ENCODE results near the gene PPP6R2.

PPP6R2 gene

DNA sequence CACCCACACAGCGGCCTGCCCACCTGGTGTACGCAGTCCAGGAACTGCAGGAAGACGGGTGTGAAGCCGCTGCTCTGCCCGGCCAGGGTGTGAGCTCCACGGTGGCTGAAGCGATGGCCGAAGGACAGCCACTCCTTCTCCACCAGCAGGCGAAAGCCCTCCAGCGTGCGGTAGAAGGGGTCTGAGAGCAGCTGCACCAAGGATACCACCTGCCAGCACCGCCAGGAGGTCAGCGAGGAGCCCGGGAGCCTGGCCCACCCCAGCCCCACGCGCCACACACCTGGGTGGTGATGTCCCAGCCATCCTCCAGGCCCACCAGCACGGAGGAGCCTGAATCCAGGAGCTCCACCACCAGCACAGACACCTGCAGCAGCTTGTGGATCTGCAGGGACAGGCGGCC lies 112.1 kb downstream of the PPP6R2 start:
- H3K4me3 ChIP-seq (ENCODE audit: low read length): no peak overlapping the region
- TF ChIP-seq, protein P1, sequence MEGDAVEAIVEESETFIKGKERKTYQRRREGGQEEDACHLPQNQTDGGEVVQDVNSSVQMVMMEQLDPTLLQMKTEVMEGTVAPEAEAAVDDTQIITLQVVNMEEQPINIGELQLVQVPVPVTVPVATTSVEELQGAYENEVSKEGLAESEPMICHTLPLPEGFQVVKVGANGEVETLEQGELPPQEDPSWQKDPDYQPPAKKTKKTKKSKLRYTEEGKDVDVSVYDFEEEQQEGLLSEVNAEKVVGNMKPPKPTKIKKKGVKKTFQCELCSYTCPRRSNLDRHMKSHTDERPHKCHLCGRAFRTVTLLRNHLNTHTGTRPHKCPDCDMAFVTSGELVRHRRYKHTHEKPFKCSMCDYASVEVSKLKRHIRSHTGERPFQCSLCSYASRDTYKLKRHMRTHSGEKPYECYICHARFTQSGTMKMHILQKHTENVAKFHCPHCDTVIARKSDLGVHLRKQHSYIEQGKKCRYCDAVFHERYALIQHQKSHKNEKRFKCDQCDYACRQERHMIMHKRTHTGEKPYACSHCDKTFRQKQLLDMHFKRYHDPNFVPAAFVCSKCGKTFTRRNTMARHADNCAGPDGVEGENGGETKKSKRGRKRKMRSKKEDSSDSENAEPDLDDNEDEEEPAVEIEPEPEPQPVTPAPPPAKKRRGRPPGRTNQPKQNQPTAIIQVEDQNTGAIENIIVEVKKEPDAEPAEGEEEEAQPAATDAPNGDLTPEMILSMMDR (conservative IDR thresholded peaks at IDR 0.05; ENCODE audit: low read depth, low read length): no peak
- DNase-seq (ENCODE audit: low read depth): no peak

DNA sequence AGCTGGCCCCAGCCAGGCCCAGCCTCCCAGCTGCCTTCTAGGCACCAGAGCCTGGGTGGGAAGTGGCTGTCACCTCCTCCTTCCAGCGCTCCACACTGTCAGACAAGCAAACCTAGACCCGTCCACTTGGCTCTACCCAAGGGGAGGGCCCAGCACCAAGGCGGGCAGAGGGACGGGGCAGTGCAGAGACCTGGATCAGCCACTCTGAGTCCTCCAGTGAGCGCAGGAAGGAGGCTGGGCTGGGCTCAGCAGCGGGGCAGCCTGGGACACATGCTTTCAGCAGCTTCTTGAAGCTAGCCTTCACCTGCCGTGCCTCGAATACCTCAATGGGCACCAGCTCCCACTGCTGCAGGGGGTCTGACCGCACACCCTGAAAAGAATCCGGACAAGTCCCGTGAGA lies 112.9 kb downstream of the PPP6R2 start:
- H3K4me3 ChIP-seq (ENCODE audit: low read length): no peak overlapping the region
- TF ChIP-seq, protein P1 (conservative IDR thresholded peaks at IDR 0.05; ENCODE audit: low read depth, low read length): no peak
- no peak for DNase-seq (ENCODE audit: low read depth)

DNA sequence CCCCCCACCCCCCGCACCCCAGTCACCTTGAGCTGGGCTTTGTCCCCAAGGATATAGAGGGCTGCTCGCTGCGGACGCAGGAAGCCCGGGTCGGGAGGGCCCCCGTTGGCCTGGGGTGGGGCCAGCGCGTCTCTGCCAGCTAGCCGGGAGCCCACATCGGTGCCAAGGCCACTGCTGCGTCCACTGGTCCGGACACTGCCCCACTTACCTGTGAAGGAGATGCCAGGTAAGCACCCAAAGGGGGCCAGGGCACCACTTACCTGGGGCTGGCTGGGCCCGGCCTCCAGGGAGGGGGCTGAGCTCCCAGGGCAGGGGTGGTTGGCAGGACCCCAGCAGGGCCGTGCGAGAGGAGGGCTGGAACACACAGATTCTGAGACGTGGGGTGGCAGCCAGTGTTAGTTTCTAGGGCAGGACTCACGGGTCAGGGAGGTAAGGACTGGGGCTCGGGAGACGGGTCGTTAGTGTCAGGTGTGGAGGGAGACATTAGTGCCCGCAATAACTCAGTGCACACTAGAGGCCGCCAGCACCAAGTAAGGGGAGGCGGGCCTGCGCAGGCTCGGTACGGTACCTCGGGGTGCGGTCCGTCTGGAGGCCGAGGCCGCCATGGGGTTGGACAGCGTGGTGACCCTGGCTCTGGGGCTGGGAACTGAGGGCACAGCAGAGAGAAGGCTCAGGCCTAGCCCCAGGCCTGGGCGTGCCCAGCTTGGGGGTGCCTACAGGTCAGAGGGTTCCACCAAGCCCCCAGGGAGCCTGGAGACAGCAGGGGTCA lies 113.5 kb downstream of the PPP6R2 start:
- TF ChIP-seq, protein P1 (conservative IDR thresholded peaks at IDR 0.05; ENCODE audit: low read depth, low read length): peak; percentile 26
- DNase-seq (ENCODE audit: low read depth): no peak
- no peak overlapping the region for H3K4me3 ChIP-seq (ENCODE audit: low read length)

DNA sequence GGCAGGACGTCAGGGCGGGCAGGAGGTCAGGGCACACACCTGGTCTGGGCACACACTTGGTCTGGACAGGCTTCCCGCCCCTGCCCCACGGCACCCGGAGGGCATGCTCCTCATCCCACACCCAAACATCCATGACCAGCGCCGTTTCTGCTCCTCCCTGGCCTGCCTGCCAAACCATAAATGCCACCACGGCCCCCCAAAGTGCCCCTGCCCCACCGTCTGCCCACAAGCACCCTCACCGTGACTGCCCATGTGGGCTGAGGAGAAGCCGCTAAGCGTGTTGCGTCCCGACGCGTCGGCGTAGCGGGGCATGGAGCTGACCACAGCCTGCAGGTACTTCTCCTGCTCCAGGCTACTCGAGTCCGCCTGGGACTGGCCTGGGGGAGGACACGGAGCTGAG lies 115.9 kb downstream of the PPP6R2 start:
- TF ChIP-seq, protein P1 (conservative IDR thresholded peaks at IDR 0.05; ENCODE audit: low read depth, low read length): no peak
- H3K4me3 ChIP-seq (ENCODE audit: low read length): no peak overlapping the region
- no peak for DNase-seq (ENCODE audit: low read depth)

DNA sequence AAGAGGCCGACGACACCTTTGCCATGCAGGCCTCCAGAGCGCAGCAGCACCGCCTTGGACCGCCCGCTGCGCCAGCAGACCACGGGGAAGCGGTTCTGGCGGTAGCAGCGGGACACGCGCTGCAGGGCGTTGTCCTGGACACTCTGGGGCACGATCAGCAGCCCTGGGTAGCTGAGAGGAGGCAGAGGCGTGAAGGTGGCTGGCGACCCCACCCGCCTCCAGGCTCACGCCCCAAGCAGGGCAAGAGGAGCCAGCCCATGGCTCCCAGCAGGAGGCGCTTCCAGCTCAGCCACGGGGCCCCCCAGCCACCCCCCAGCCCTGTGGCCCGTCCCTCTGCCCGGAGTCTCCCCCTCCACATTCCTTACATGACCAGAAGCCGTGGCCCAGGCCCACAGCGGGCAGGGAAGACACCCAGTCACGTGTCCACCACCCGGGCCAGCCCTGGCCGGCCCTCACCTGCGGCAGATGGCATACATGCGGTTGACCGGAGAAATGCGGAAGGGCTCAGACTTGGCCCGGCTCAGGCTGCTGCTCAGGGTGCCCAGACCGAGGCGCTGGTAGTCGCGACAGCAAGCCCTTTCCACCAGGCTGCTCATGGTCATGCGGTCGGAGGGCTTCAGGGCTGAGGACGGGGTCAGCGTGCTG lies 116.5 kb downstream of the PPP6R2 start:
- TF ChIP-seq, protein P1 (conservative IDR thresholded peaks at IDR 0.05; ENCODE audit: low read depth, low read length): no peak
- H3K4me3 ChIP-seq (ENCODE audit: low read length): no peak overlapping the region
- no peak for DNase-seq (ENCODE audit: low read depth)

DNA sequence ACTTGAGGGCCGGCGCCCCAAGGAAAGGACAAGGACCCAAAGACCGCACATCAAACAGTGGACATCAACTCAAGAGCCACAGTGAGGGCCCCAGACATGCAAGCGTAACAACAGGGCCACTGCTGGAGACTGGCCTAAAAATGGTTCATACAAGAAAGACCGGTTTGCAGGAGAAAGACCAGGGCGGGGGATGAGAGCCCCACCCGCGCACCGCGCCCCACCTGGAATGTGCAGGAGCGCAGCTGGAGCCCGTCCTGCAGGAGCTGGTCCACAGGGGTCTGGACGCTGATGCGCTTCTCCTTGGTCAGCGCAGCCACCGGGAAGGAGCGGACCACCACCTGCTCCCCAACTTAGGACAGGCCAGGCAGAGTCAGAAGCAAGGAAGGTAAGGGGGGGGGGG lies 117.8 kb downstream of the PPP6R2 start:
- TF ChIP-seq, protein P1 (conservative IDR thresholded peaks at IDR 0.05; ENCODE audit: low read depth, low read length): no peak
- no peak overlapping the region for H3K4me3 ChIP-seq (ENCODE audit: low read length)
- DNase-seq (ENCODE audit: low read depth): no peak

DNA sequence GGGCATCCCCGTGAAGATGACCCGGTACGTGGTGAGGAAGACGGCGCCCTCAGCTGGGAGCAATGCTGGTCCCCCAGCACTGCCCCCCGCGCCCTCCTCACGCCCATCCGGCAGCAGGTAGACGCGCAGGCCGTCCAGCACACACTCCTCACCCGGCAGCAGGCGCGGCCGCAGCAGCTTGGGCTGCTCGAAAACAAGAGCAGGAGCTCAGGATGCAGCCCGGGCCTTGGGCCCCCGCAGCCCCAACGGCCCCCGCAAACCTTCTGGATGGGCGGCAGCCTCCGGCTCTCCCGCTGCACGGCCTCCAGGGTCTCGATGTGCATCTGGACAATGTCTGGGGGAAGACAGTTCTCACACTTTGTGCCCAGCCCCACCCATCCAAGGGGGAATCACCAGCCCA lies 118.4 kb downstream of the PPP6R2 start:
- H3K4me3 ChIP-seq (ENCODE audit: low read length): no peak overlapping the region
- DNase-seq (ENCODE audit: low read depth): no peak
- TF ChIP-seq, protein P1 (conservative IDR thresholded peaks at IDR 0.05; ENCODE audit: low read depth, low read length): no peak
